Measurements from ENCODE around the gene NAPA. TPM values are rescaled to one million over a fixed set of nuclear protein-coding genes. Genes with fewer than 3 reads are reported as not detected.

The NAPA gene
- total RNA-seq, result 81.9 and 117 TPM in 2 replicates

GRCh38 chr19:47514869-47515588, at the start of gene NAPA:
Gene NAPA, minus strand, starts transcription at chr19:47515063. Its CDS starts 123 bp downstream, at chr19:47514940.

GRCh38 chr19:47483800-47484690, 30.8 kb downstream of the NAPA start, which contains the start of gene KPTN:
Gene KPTN, minus strand, starts transcription at chr19:47484219. Its CDS starts 59 bp downstream, at chr19:47484160.

GRCh38 chr19:47471733-47472457, 43.0 kb downstream of the NAPA start, which contains the start of gene SLC8A2:
Gene SLC8A2, minus strand, starts transcription at chr19:47471893. Its CDS starts 5,490 bp downstream, at chr19:47466403.

Other genes starting within 250 kb of the NAPA start
- gene INAFM1, start 240.2 kb downstream of the NAPA start, total RNA-seq, result 2.6 and 2.9 TPM in 2 replicates
- 0.49 TPM in 1 of 2 replicates, not detected in the other for gene C5AR1, start 205.2 kb downstream of the NAPA start, total RNA-seq
- 0.32 and 0.49 TPM in 2 replicates for gene C5AR2, start 182.9 kb downstream of the NAPA start, total RNA-seq
- gene DHX34, start 165.7 kb downstream of the NAPA start, total RNA-seq, result 12.8 and 16.7 TPM in 2 replicates
- 36.7 and 51.6 TPM in 2 replicates for gene MEIS3, start 95.5 kb downstream of the NAPA start, total RNA-seq
- 0.97 TPM in 1 of 2 replicates, not detected in the other for gene SLC8A2, start 43.2 kb downstream of the NAPA start, total RNA-seq
- 2.6 and 2.8 TPM in 2 replicates for gene KPTN, start 30.8 kb downstream of the NAPA start, total RNA-seq
- not detected in 2 replicates for gene ZNF541, start 58.1 kb upstream of the NAPA start, total RNA-seq
- gene BICRA, start 94.1 kb upstream of the NAPA start, total RNA-seq, result 12.0 and 14.9 TPM in 2 replicates
- gene EHD2, start 198.4 kb upstream of the NAPA start, total RNA-seq, result 230 and 251 TPM in 2 replicates
- 106 and 110 TPM in 2 replicates for gene NOP53, start 230.5 kb upstream of the NAPA start, total RNA-seq